GM23338 (cell line): Measurements from ENCODE around the gene GNS.

ENCODE experiments used
- CREB1 ChIP-seq: fragments of 250-450 bp; sonication (Bioruptor Pico); IDR thresholded peaks from 2 replicates; pipeline ENCODE4 v1.5.0; 2020; ENCODE audit warnings: low read depth, mild to moderate bottlenecking, moderate library complexity
- CTCF ChIP-seq, 2 experiments: fragments of 200-600 bp in 1 of 2; sonication (generic) in 1 of 2; conservative IDR thresholded peaks; 2 replicates each; pipeline versions ENCODE4 v1.5.1 to v1.6.1; 2016 to 2017; ENCODE audit warnings: antibody characterized with exemption in 2 of 2, low read depth in 2 of 2, mild to moderate bottlenecking in 2 of 2, moderate library complexity in 1 of 2
- ETS1 ChIP-seq: IDR thresholded peaks from 2 replicates; pipeline ENCODE4 v1.6.1; 2016; ENCODE audit warnings: antibody characterized with exemption
- EZH2 ChIP-seq: fragments of 200-600 bp; sonication (generic); IDR thresholded peaks from one replicate; pipeline ENCODE4 v1.8.0; 2017; ENCODE audit warnings: antibody characterized with exemption, mild to moderate bottlenecking, low read depth; ENCODE audit not compliant: unreplicated experiment
- EZH2phosphoT487 ChIP-seq: fragments of 200-600 bp; sonication (generic); IDR thresholded peaks from one replicate; pipeline ENCODE4 v1.8.1; 2018; ENCODE audit warnings: antibody characterized with exemption; ENCODE audit not compliant: unreplicated experiment
- JUNB ChIP-seq: IDR thresholded peaks from one replicate; pipeline ENCODE4 v1.6.1; 2016; ENCODE audit warnings: antibody characterized with exemption; ENCODE audit not compliant: unreplicated experiment
- POLR2AphosphoS5 ChIP-seq: IDR thresholded peaks from 2 replicates; pipeline ENCODE4 v1.6.1; 2016; ENCODE audit warnings: antibody characterized with exemption, low read depth
- REST ChIP-seq: IDR thresholded peaks from one replicate; pipeline ENCODE4 v1.6.1; 2018; ENCODE audit warnings: antibody characterized with exemption; ENCODE audit not compliant: unreplicated experiment
- STAT1 ChIP-seq: IDR thresholded peaks from one replicate; pipeline ENCODE4 v1.6.1; 2016; ENCODE audit warnings: antibody characterized with exemption; ENCODE audit not compliant: unreplicated experiment

GRCh38 chr12:64701283-64701682, 57.9 kb downstream of the GNS start:
- TF ChIP-seq CTCF (conservative IDR thresholded peaks at IDR 0.05; ENCODE audit: low read depth in 2 of 2) (no peak), REST (no peak), CREB1 (no peak), POLR2AphosphoS5 (no peak), EZH2phosphoT487 (no peak), EZH2 (no peak), STAT1 (no peak), JUNB (no peak), ETS1 (no peak)
